K562 (cell line): ENCODE data around the gene TGFB1I1. TPM values are rescaled to one million over a fixed set of nuclear protein-coding genes. Genes with fewer than 3 reads are reported as not detected.

ENCODE experiments used
- ASH1L ChIP-seq: fragments of 450-650 bp; IDR thresholded peaks from 2 replicates; pipeline ENCODE4 v1.6.1; 2018; ENCODE audit warnings: borderline replicate concordance, mild to moderate bottlenecking, low read depth; ENCODE audit not compliant: partially characterized antibody
- BMI1 ChIP-seq: fragments of 150-350 bp; IDR thresholded peaks from 2 replicates; pipeline ENCODE4 v1.6.1; 2014; ENCODE audit warnings: low read length
- ELF1 ChIP-seq: fragments of 200-800 bp; sonication (Bioruptor generic); IDR thresholded peaks from 2 replicates; pipeline ENCODE4 v1.6.1; 2016; ENCODE audit warnings: missing genetic modification characterization, missing compliant biosample characterization
- FIP1L1 ChIP-seq: fragments of 200-400 bp; formaldehyde crosslinking; IDR thresholded peaks from 2 replicates; pipeline ENCODE4 v1.6.1; 2018; ENCODE audit warnings: mild to moderate bottlenecking, low read depth, low read length; ENCODE audit not compliant: poor library complexity, severe bottlenecking
- FOXK1 ChIP-seq: sonication (generic); formaldehyde crosslinking; IDR thresholded peaks from 2 replicates; pipeline ENCODE4 v1.8.0; 2022; ENCODE audit warnings: missing genetic modification reagents, mild to moderate bottlenecking, borderline replicate concordance
- NR2C1 ChIP-seq, 2 experiments: fragments of 450-650 bp; IDR thresholded peaks; 2 replicates each; pipeline ENCODE4 v1.6.1; 2017; ENCODE audit warnings: mild to moderate bottlenecking in 2 of 2, antibody characterized with exemption in 1 of 2, inconsistent platforms in 1 of 2, missing compliant biosample characterization in 1 of 2, missing genetic modification characterization in 1 of 2
- NR4A1 ChIP-seq, 2 experiments: fragments of 250-450 bp in 1 of 2; fragments of 450-650 bp in 1 of 2; sonication (Bioruptor Pico) in 1 of 2; IDR thresholded peaks; 2 replicates each; pipeline versions ENCODE4 v1.4.0 to v1.6.1; 2016 to 2020; ENCODE audit warnings: mild to moderate bottlenecking in 2 of 2, missing compliant biosample characterization in 1 of 2, missing genetic modification characterization in 1 of 2, moderate library complexity in 1 of 2
- POLR2G ChIP-seq: fragments of 200-400 bp; formaldehyde crosslinking; IDR thresholded peaks from 2 replicates; pipeline ENCODE4 v1.6.1; 2017; ENCODE audit warnings: low read depth, mild to moderate bottlenecking, antibody characterized with exemption, low read length, moderate library complexity
- ZBTB40 ChIP-seq, 2 experiments: fragments of 450-650 bp in 1 of 2; sonication (generic) in 1 of 2; formaldehyde crosslinking in 1 of 2; IDR thresholded peaks; 2 replicates each; pipeline versions ENCODE4 v1.7.1 to v1.9.0; 2016 to 2022; ENCODE audit warnings: inconsistent platforms in 1 of 2, mild to moderate bottlenecking in 1 of 2, missing genetic modification reagents in 1 of 2
- polyA plus RNA-seq, 8 experiments: library from polyadenylated mRNA; depleted of rRNA in 4 of 8; stranded (reverse) in 5 of 8; unstranded in 3 of 8; fragments of >200 nt; fragmentation: Nextera tagmentation in 2 of 8; fragmentation: Illumina TruSeq in 1 of 8; extraction: Ambion mirVana in 2 of 8; extraction: Trizol in 1 of 8; gene quantifications; 2 replicates each; pipeline versions ENCODE4 v1.2.1 to v1.2.3, GENCODE V29; 2011 to 2014; ENCODE audit warnings: inconsistent platforms in 1 of 8, missing spikeins in 1 of 8
- total RNA-seq, 7 experiments: library from RNA; depleted of rRNA in 6 of 7; stranded (reverse); fragments of >200 nt in 6 of 7; fragmentation: Illumina TruSeq in 2 of 7; extraction: Trizol in 2 of 7; gene quantifications; 2 replicates each; pipeline versions ENCODE4 v1.2.1 to v1.2.3, GENCODE V29; 2011 to 2021; ENCODE audit warnings: low replicate concordance in 1 of 7
- TF ChIP-seq, protein P1 (sequence below), 2 experiments: fragments of 200-800 bp in 1 of 2; sonication (Bioruptor generic) in 1 of 2; sonication (generic) in 1 of 2; formaldehyde crosslinking in 1 of 2; IDR thresholded peaks in 1 of 2; conservative IDR thresholded peaks in 1 of 2; 2 replicates each; pipeline versions ENCODE4 v1.5.0 to v1.6.1; 2016 to 2020; ENCODE audit warnings: missing compliant biosample characterization in 1 of 2, missing genetic modification characterization in 1 of 2, missing genetic modification reagents in 1 of 2
- TF ChIP-seq, protein P2 (sequence below): fragments of 250-450 bp; sonication (Bioruptor Pico); IDR thresholded peaks from 2 replicates; pipeline ENCODE4 v1.8.0; 2022; ENCODE audit warnings: inconsistent platforms, mild to moderate bottlenecking, moderate library complexity, borderline replicate concordance

TGFB1I1 gene
- total and polyA plus RNA-seq, 9 of the 15 experiments (the other 6 are each of a cell fraction or from before 2014, with no cell fraction given) = 0.04 to 0.91 (median 0.19) TPM

DNA sequence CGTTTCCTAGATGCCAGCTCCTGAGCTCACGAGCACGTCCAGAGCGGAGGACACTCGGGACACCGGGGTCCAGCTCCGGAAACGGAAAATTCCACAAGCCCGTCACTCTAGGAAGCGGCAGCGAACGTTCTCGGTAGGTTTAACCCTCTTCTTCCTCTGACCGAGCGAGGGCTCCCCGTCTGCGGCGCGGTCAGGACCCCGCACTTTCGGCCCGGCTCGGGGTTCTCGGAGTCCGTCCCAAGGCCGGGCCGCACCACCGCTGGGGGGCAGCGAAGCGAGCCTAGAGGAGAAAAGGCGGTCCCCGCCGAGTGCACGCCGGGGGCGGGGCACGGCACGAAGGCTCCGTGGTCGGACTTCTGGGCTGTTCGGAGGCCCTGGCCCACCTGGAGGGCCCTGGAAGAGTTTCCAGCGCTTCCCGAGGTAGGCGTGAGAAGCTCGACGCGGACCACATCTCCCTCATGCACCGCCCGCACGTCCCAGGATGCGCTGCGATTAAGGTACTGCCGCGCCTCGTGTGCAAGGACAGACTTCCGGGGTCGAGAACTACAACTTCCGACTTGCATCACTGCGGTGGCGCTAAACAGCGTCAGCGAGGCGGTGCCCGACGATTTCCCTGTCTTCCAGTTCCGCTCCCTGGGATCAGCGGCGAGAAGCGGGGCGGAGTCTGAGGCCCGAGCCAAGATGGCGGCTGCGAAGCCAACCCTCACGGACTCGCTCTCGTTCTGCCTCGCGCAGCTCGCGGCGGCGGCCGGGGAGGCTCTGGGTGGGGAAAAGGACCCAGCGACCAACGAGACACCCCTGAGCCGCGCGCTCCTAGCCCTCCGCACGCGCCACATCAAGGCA, 12.9 kb upstream of the TGFB1I1 start, which contains the start of gene ARMC5 (continued):
- TF ChIP-seq ZBTB40 (IDR thresholded peaks at IDR 0.05) = peak; percentile 91
- TF ChIP-seq ZBTB40 (CRISPR knock-in tag; IDR thresholded peaks at IDR 0.05) = no peak
- TF ChIP-seq NR4A1 (CRISPR knock-in tag; IDR thresholded peaks at IDR 0.05) = peak; percentile 91; the same call in 1 of the 2 replicates
- TF ChIP-seq NR4A1 (tag; IDR thresholded peaks at IDR 0.05) = no peak
- TF ChIP-seq ELF1 (tag) = peak; percentile 100
- TF ChIP-seq, protein P1, sequence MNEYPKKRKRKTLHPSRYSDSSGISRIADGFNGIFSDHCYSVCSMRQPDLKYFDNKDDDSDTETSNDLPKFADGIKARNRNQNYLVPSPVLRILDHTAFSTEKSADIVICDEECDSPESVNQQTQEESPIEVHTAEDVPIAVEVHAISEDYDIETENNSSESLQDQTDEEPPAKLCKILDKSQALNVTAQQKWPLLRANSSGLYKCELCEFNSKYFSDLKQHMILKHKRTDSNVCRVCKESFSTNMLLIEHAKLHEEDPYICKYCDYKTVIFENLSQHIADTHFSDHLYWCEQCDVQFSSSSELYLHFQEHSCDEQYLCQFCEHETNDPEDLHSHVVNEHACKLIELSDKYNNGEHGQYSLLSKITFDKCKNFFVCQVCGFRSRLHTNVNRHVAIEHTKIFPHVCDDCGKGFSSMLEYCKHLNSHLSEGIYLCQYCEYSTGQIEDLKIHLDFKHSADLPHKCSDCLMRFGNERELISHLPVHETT (CRISPR knock-in tag; conservative IDR thresholded peaks at IDR 0.05 in 1 of 2, IDR thresholded peaks at IDR 0.05 in 1 of 2) = peak in 1 of 2 experiments; percentile 83; a peak in 2 of 4 replicates
- peak; percentile 81 for TF ChIP-seq FIP1L1
- TF ChIP-seq POLR2G = peak; percentile 87
- no peak for TF ChIP-seq BMI1
- TF ChIP-seq FOXK1 = 0 out of 2 replicates have a peak, but pooled peaks have one; percentile 62
- TF ChIP-seq NR2C1 (IDR thresholded peaks at IDR 0.05) = no peak; the same call in 1 of the 2 replicates
- TF ChIP-seq NR2C1 (tag; IDR thresholded peaks at IDR 0.05) = peak; percentile 81
- peak; percentile 75 for TF ChIP-seq ASH1L
- TF ChIP-seq, protein P2, sequence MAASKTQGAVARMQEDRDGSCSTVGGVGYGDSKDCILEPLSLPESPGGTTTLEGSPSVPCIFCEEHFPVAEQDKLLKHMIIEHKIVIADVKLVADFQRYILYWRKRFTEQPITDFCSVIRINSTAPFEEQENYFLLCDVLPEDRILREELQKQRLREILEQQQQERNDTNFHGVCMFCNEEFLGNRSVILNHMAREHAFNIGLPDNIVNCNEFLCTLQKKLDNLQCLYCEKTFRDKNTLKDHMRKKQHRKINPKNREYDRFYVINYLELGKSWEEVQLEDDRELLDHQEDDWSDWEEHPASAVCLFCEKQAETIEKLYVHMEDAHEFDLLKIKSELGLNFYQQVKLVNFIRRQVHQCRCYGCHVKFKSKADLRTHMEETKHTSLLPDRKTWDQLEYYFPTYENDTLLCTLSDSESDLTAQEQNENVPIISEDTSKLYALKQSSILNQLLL = no peak
